GM18526 (cell line): Measurements from ENCODE around the gene CERS6.

ENCODE experiments used
- POLR2A ChIP-seq: IDR thresholded peaks from 3 replicates; pipeline ENCODE4 v1.6.1; 2011; ENCODE audit not compliant: insufficient read length; ENCODE audit errors: extremely low read depth

The CERS6 gene

GRCh38 chr2:168666339-168666738, 210.3 kb downstream of the CERS6 start:
- TF ChIP-seq POLR2A = no peak

- no peak for TF ChIP-seq POLR2A
Measured at GRCh38 chr2:168667156-168667555, 211.1 kb downstream of the CERS6 start.

- no peak for TF ChIP-seq POLR2A
Measured at GRCh38 chr2:168669151-168669550, 213.1 kb downstream of the CERS6 start.

- no peak for TF ChIP-seq POLR2A
Measured at GRCh38 chr2:168670478-168670877, 214.4 kb downstream of the CERS6 start.

GRCh38 chr2:168671932-168672331, 215.9 kb downstream of the CERS6 start:
- TF ChIP-seq POLR2A = no peak

- TF ChIP-seq POLR2A = no peak
Measured at GRCh38 chr2:168673265-168674189, 217.5 kb downstream of the CERS6 start.

GRCh38 chr2:168678153-168678853, 222.2 kb downstream of the CERS6 start:
- no peak for TF ChIP-seq POLR2A

GRCh38 chr2:168679081-168679480, 223.0 kb downstream of the CERS6 start:
- no peak for TF ChIP-seq POLR2A

GRCh38 chr2:168679741-168680310, 223.8 kb downstream of the CERS6 start:
- TF ChIP-seq POLR2A = no peak

GRCh38 chr2:168683996-168684395, 227.9 kb downstream of the CERS6 start:
- no peak for TF ChIP-seq POLR2A

- TF ChIP-seq POLR2A = no peak
Measured at GRCh38 chr2:168684921-168685599, 229.0 kb downstream of the CERS6 start.

GRCh38 chr2:168685600-168686451, 229.8 kb downstream of the CERS6 start:
- TF ChIP-seq POLR2A = no peak

- no peak for TF ChIP-seq POLR2A
Measured at GRCh38 chr2:168686452-168687191, 230.6 kb downstream of the CERS6 start.

- TF ChIP-seq POLR2A = no peak
Measured at GRCh38 chr2:168687314-168687713, 231.2 kb downstream of the CERS6 start.
